Measurements from ENCODE around the gene LRMDA.

LRMDA gene

GRCh38 chr10:76192694-76193320 lies 761.4 kb downstream of the LRMDA start:
- Histone ChIP-seq H2AFZ (ENCODE audit: low read depth, low read length) (no peak overlapping the region), H3K9ac (ENCODE audit: low read depth, low read length) (no peak overlapping the region), H3K36me3 (ENCODE audit: insufficient read depth, low read length) (no peaks in the 10 kb centered on the region), H3K4me1 (ENCODE audit: insufficient read depth, low read length) (no peaks in the 10 kb centered on the region), H3K27ac (ENCODE audit: low read length) (no peak overlapping the region), H3K4me2 (ENCODE audit: insufficient read depth, low read length) (no peak overlapping the region), H3K79me2 (ENCODE audit: insufficient read depth, low read length) (no peaks in the 10 kb centered on the region), H3K4me3 (ENCODE audit: low read depth in 1 of 2, low read length in 2 of 2) (no peak overlapping the region), H3K9me3 (ENCODE audit: insufficient read depth, low read length, severe bottlenecking) (no peaks in the 10 kb centered on the region), H4K20me1 (ENCODE audit: insufficient read depth, low read length) (no peaks in the 10 kb centered on the region), H3K27me3 (ENCODE audit: insufficient read depth, low read length, poor library complexity) (no peaks in the 10 kb centered on the region)
- ATAC-seq (ENCODE audit: insufficient read depth, low read depth) (no peak), DNase-seq (no peak)
- TF ChIP-seq CTCF (IDR thresholded peaks at IDR 0.05; ENCODE audit: borderline replicate concordance, extremely low read depth, low read length, poor library complexity, severe bottlenecking), result no peak
- no peak for TF ChIP-seq EZH2 (IDR thresholded peaks at IDR 0.05; ENCODE audit: borderline replicate concordance, low read depth, low read length, severe bottlenecking)

GRCh38 chr10:76195654-76196390 lies 764.4 kb downstream of the LRMDA start:
- no peaks in the 10 kb centered on the region for H3K4me1 ChIP-seq (ENCODE audit: insufficient read depth, low read length)
- no peaks in the 10 kb centered on the region for H3K27me3 ChIP-seq (ENCODE audit: insufficient read depth, low read length, poor library complexity)
- no peak overlapping the region for H2AFZ ChIP-seq (ENCODE audit: low read depth, low read length)
- ATAC-seq (ENCODE audit: insufficient read depth, low read depth) (no peak), DNase-seq (no peak)
- TF ChIP-seq CTCF (IDR thresholded peaks at IDR 0.05; ENCODE audit: borderline replicate concordance, extremely low read depth, low read length, poor library complexity, severe bottlenecking) (no peak), EZH2 (IDR thresholded peaks at IDR 0.05; ENCODE audit: borderline replicate concordance, low read depth, low read length, severe bottlenecking) (no peak)
- H3K27ac ChIP-seq (ENCODE audit: low read length), result no peak overlapping the region
- H3K36me3 ChIP-seq (ENCODE audit: insufficient read depth, low read length), result no peaks in the 10 kb centered on the region
- no peak overlapping the region for H3K4me3 ChIP-seq (ENCODE audit: low read depth in 1 of 2, low read length in 2 of 2)
- no peak overlapping the region for H3K4me2 ChIP-seq (ENCODE audit: insufficient read depth, low read length)
- H4K20me1 ChIP-seq (ENCODE audit: insufficient read depth, low read length), result no peaks in the 10 kb centered on the region
- H3K9me3 ChIP-seq (ENCODE audit: insufficient read depth, low read length, severe bottlenecking), result no peaks in the 10 kb centered on the region
- H3K9ac ChIP-seq (ENCODE audit: low read depth, low read length), result no peak overlapping the region
- no peaks in the 10 kb centered on the region for H3K79me2 ChIP-seq (ENCODE audit: insufficient read depth, low read length)

- TF ChIP-seq EZH2 (IDR thresholded peaks at IDR 0.05; ENCODE audit: borderline replicate concordance, low read depth, low read length, severe bottlenecking), result no peak
- no peak for TF ChIP-seq CTCF (IDR thresholded peaks at IDR 0.05; ENCODE audit: borderline replicate concordance, extremely low read depth, low read length, poor library complexity, severe bottlenecking)
- no peaks in the 10 kb centered on the region for H3K9me3 ChIP-seq (ENCODE audit: insufficient read depth, low read length, severe bottlenecking)
- no peak overlapping the region for H3K4me3 ChIP-seq (ENCODE audit: low read depth in 1 of 2, low read length in 2 of 2)
- ATAC-seq (ENCODE audit: insufficient read depth, low read depth), result no peak
- no peak overlapping the region for H3K9ac ChIP-seq (ENCODE audit: low read depth, low read length)
- H3K27ac ChIP-seq (ENCODE audit: low read length), result no peak overlapping the region
- H3K36me3 ChIP-seq (ENCODE audit: insufficient read depth, low read length), result no peaks in the 10 kb centered on the region
- DNase-seq, result no peak
- H3K79me2 ChIP-seq (ENCODE audit: insufficient read depth, low read length), result no peaks in the 10 kb centered on the region
- H2AFZ ChIP-seq (ENCODE audit: low read depth, low read length), result no peak overlapping the region
- H3K4me1 ChIP-seq (ENCODE audit: insufficient read depth, low read length), result no peaks in the 10 kb centered on the region
- no peaks in the 10 kb centered on the region for H4K20me1 ChIP-seq (ENCODE audit: insufficient read depth, low read length)
- no peak overlapping the region for H3K4me2 ChIP-seq (ENCODE audit: insufficient read depth, low read length)
- H3K27me3 ChIP-seq (ENCODE audit: insufficient read depth, low read length, poor library complexity), result no peaks in the 10 kb centered on the region
These were observed 765.9 kb downstream of the LRMDA start for GRCh38 chr10:76197293-76197692.

Data from DND-41 (cell line).